T-helper 2 cell (primary cell): ENCODE measurements around the gene NUDT3.
"Not testable (repeated sequence)": the region's sequence is repeated elsewhere in the genome, so short reads cannot be mapped to it uniquely, and the experiment has no call there.

ENCODE experiments used
- DNase-seq, 5 experiments: peaks; one replicate each; pipeline versions ENCODE4 v3.0.0 to v3.0.0-alpha.2; 2012 to 2022

Gene NUDT3

GRCh38 chr6:34391786-34392496 is 528 bp downstream of the NUDT3 start:
- DNase-seq: peak; percentile 13 to 74 (median 32)

DNA sequence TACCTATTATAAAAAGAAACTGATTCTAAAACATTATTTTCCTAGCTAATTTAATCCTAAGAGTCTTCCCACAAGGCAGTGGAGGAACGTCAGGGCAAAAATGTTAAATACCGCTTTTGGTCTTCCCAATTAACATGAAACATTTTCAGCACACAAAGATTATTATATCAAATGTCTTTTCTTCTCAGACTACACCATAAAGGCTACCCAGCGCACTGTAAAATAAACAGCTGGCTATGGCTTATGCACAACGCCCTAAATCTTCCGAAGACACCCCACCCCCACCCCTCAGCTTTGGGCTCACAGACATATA is 1.0 kb downstream of the NUDT3 start:
- DNase-seq: no peak

- DNase-seq: no peak
Observed at GRCh38 chr6:34390531-34391472, 1.7 kb downstream of the NUDT3 start.

DNA sequence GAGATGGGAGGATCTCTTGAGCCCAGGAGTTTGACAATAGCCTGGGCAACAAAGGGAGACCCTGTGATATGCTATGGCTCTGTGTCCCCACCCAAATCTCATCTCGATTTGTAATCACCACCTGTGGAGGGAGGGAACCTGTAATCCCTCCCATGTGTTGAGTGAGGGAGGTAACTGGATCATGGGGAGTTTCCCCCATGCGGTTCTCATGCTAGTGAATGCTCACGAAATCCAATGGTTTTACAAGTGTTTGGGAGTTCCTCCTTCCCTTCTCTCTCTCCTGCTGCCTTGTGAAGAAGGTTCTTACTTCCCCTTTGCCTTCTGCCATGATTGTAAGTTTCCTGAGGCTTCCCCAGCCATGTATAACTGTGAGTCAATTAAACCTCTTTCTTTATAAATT is 3.4 kb downstream of the NUDT3 start:
- DNase-seq: no peak

DNA sequence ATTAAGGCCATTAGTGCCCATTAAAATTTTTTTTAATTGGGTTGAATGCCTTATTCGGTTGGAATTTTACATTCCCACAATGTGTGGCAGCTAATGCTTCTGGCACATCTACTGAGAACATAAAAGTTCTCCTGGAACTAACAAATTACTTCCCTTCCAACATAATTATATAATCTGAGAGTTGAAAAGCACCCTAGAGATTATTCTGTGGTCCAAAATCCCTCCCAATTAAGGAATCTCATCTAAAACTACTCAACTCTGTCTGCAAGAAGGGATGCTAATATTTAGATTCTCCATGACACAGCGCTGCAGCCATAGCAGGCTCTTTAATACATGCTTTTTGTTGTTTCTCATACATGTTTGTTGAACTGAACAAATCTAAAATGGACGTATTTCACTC is 4.0 kb downstream of the NUDT3 start:
- no peak for DNase-seq

DNA sequence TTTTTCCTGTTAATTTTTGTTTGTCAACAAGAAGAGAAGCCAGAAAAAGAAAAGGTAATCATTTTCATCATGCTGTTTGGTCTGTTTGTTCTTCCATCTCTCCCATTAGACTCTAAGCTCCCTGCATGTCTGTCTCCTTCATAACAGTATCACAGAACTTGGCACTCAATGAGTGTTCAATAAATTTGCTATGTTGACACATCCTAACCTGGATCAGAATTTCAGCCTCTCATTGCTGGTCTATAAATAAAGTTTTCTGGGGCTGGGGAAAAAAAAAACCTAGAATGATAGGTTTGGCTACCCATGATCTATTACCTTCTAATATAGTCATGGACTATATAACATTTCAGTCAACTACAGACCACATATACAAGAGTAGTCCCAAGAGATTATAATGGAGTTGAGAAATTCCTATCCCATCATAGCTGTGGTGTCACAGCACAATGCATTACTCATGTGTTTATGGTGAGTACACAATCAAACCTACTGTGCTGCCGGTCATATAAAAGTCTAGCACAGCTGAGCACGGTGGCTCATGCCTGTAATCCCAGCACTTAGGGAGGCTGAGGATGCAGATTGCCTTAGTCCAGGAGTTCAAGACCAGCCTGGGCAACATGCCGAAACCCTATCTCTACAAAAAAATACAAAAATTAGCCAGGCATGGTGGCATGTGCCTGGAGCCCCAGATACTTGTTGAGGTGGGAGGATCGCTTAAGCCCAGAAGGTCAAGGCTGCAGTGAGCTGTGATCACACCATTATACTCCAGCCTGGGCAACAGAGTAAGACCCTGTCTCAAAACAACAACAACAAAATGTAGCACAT is 5.9 kb downstream of the NUDT3 start:
- no peak for DNase-seq

- peak in 1 of 5 experiments; percentile 45 for DNase-seq
Observed at GRCh38 chr6:34385793-34386195, 6.7 kb downstream of the NUDT3 start.

GRCh38 chr6:34384321-34385153 is 7.9 kb downstream of the NUDT3 start:
- no peak for DNase-seq

DNA sequence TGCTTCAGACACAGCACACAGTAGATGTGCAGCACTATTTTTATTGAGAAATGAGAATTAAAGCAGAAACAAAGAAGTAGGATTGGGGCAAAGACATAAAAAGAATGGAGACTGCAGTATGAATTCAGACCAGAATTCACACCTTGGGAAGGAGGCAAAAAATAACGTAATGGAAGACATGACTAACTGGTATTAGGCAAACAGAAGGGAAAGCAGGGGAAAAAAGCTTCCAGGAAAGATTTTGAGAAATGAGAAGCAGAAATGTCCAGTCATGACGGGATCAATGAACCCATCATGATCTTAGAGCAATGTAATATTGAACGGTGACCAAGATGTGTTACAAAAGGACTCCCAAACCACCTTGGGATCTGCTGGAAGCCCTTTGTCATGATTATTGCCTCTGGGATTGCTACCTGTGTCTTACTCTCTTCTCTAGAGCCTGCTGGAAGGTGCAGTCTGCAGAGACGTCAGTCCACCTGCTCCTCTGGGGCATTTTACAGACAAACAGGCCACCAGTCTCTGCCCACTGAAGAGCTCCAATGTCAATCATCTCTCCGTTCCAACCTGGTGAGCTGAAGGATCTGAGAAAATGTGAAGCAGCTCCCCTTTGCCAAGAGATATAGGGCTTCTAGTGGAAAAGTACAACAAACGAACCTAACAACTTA is 8.7 kb downstream of the NUDT3 start:
- no peak for DNase-seq

- no peak for DNase-seq
Observed at GRCh38 chr6:34383161-34383631, 9.3 kb downstream of the NUDT3 start.

GRCh38 chr6:34381081-34381480 is 11.4 kb downstream of the NUDT3 start:
- DNase-seq: no peak

- DNase-seq: no peak
Observed at GRCh38 chr6:34378470-34378869, 14.0 kb downstream of the NUDT3 start.

DNA sequence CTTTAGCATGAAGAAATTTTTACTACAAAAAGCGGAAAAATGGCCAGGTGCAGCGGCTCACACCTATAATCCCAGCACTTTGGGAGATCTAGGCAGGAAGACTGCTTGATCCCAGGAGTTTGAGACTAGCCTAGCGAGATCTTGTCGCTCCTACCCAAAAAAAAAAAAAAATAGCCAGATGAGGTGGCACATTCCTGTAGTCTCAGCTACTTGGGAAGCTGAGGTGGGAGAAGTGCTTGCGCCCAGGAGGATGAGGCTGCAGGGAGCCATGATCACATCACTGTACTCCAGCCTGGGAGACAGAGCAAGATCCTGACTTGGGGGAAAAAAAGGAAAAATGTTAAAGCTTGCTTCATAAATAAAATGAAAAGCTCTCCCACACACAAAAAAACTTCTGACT is 14.5 kb downstream of the NUDT3 start:
- no peak for DNase-seq

DNA sequence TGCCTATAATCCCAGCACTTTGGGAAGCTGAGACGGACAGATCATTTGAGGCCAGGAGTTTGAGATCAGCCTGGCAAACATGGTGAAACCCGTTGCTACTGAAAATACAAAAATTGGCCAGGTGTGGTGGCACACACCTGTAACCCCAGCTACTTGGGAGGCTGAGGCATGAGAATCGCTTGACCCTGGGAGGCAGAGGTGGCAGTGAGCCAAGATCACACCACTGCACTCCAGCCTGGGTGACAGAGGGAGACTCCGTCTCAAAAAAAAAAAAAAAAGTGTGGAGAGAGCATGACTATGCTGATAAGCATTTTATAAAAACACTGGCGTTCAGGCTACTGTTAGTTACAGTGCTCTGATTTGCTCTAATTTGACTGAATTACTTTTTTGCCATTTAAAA is 14.9 kb downstream of the NUDT3 start:
- not testable (repeated sequence) for DNase-seq

DNA sequence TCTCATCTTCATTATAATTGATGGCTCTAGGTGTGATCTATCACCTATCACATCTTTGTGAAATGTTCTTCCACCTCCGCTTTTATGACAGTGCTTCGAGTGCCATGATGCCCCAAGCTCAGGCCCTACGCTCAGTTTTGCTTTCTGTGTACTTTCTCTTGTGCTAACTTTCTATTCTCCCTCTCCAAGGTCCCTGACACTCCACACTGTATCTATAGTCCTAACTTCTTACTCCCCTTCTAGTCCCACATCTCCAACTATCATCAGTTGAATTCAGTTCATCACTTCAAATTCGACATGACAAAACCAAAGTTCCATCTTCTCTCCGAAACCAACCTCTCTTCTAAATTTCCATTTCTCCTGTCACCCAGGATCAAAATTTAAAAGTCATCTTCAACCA is 16.6 kb downstream of the NUDT3 start:
- DNase-seq: no peak

DNA sequence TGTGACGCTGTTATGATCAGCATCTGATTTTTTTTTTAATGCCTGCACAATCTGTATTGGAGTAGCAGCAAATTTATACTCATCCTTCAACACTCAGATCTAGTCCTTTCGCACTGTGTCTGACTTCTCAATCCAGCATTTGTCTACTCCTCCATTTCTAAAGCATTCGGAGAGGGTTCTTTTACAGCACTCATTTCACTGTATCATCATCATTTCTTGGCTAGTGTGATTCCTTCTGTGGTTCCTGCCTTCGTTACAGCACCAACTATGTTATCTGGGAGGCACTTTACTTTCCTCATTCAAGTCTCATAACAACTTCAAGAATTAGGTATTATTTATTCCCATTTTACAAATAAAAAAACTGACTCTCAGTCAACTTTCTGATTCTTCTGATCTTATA is 18.0 kb downstream of the NUDT3 start:
- DNase-seq: no peak

DNA sequence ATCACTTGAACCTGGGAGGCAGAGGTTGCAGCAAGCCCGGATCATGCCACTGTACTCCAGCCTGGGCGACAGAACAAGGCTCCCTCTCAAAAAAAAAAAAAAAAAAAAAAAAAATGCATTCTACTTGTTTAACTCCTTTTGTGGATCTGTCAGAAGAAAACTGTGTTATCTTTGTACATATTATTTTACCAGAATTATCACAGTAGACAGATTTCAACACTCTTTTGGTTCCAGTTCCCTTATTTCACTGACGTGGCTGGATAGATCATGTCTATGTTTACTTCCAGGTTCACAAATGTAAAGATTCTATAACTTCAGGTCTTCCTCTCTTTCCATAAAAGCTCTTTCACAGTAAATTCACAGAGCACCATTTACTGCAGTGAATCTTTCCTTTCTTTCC is 18.4 kb downstream of the NUDT3 start:
- no peak for DNase-seq

DNA sequence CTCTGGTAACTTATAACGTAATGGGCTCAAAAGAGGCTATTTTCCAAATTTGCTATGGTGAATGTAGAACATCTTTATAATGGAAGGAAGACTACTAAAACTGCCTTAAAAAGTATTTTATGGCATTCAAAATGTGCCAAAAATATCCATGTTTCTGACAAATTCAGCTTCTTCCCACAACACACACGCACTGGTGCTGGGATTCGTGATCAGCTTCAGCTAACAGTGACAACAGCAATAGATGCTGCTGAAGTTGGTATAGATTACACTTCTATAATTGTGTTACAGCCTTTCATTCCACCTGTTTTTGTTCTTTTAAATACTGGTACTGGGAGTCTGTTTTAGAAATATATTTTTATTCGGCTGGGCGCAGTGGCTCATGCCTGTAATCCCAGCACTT is 19.0 kb downstream of the NUDT3 start:
- no peak for DNase-seq

- DNase-seq: not testable (repeated sequence)
Observed at GRCh38 chr6:34371865-34372264, 20.6 kb downstream of the NUDT3 start.

- DNase-seq: no peak
Observed at GRCh38 chr6:34370361-34370760, 22.1 kb downstream of the NUDT3 start.

- DNase-seq: no peak
Observed at GRCh38 chr6:34369385-34369784, 23.1 kb downstream of the NUDT3 start.

- no peak for DNase-seq
Observed at GRCh38 chr6:34366639-34366921, 25.9 kb downstream of the NUDT3 start.
